Stimulated activated CD4-positive, alpha-beta T cell treated with anti-CD3 and anti-CD28 coated beads, TNF-alpha, amount 100 ng/mL, for 4 hours (primary cell): ENCODE results near the gene ELSPBP1.
"Not testable (repeated sequence)": the region's sequence is repeated elsewhere in the genome, so short reads cannot be mapped to it uniquely, and the experiment has no call there.

Experiments
- DNase-seq, 3 experiments: peaks; one replicate each; pipeline ENCODE4 v3.0.0-alpha.2; 2020; ENCODE audit warnings: low read depth in 3 of 3

The ELSPBP1 gene

DNA sequence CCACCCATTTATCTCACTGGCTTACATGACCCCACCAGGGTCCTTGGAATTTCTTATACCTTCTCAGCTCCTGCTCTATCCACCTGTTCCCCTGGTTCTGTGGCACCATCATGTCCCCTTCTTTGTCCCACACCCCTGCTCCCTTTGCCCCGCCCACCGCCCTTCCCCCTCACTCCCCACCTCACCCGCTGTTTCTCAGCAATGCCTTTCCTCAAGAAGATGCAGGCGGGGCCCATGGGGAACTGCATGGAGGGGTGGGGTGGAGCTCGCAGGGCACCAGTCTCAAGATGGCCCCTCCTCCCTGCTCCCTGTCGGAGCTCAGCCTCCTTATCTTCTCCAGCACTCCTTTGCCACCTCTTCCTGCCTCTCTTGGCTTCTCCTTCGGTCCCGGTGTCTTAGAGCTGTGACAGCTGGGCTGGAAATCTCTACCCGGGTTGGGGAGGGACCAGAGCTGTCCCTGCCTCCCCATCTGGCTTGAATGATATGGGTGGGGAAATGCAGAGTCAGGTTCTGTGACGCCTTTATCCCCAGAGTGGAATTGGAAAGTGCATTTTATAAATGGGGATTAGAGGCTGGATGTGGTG, 49.3 kb downstream of the ELSPBP1 start, which contains the start of gene CABP5:
TSS of gene CABP5 (minus strand) at position 405 of the 584 bp plus-strand sequence. CDS start at position 248, 157 bp downstream.
- DNase-seq: no peak

DNA sequence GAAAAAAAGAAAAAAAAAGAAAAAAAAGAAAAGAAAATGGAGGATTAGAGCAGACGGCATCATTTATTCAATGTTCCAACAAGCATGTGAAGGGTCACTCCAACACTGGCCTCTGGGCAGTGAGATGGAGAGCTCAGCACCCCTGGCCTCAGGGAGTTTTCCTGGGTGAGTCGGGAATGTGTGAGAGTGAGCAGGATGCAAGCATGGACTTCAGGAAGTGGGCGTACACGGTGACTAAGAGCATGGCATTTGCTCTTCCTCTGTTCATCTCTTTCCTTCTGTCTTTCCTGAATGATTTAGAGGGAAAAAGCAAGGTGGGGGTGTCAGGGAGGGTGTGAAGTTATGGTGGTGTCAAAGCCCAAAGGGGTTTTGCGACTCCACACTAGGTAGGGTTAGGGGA, 50.1 kb downstream of the ELSPBP1 start:
- DNase-seq: no peak

DNA sequence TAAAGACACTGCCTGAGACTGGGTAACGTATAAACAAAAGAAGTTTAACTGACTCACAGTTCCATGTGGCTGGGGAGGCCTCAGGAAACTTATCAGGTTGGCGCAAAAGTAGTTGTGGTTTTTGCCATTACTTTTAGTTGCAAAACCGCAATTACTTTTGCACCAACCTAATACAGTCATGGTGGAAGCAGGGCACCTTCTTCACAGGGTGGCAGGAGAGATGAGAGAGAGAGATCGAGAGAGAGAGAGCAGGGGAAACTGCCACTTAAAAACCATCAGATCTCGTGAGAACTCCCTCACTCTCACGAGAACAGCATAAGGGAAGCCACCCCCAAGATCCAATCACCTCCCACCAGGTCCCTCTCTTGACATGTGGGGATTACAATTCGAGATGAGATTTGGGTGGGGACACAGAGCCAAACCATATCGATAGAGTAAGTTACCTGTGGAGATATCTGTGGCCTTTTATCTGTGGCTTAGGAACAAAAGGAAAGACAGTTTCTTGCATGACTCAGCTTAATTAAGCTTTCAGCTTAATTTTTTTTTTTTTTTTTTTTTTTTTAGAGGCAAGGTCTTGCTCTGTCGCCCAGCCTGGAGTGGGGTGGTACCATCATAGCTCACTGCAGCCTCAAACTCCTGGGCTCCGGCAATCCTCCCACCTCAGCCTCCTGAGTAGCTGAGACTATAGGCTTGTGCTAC, 57.1 kb downstream of the ELSPBP1 start:
- DNase-seq: no peak

DNA sequence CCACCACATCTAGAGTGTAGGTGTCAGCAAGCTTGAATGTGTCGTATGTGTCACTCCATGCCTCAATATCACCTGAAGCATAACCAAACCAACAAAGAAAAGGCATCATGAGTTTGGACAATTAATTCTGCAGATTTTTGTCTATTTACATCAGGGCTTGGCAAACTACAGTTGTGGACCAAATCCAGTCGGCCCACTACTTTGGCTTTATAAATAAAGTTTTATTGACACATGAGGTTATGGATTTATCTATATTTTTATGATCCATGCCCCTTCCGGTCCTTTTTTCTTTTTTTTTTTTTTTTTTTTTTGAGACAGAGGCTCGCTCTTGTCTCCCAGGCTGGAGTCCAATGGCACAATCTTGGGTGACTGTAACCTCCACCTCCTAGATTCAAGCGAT, 58.6 kb downstream of the ELSPBP1 start:
- DNase-seq: no peak

DNA sequence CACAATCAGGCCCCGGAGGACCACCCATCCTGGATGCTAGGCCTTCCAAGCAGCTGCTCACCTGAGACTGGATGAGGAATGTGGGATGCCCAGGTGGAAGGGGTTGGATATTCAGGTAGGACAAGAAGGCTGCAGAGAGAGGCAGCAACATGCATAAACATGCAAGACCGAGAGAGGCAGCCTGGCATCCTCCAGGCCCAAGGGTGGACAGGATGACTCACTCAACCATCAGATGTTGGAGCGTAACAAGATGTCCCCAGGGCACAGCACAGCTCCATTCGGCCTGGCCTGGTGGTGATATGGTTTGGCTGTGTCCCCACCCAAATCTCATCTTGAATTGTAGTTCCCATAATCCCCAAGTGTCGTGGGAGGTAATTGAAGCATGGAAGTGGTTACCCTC, 59.4 kb downstream of the ELSPBP1 start:
- no peak for DNase-seq

DNA sequence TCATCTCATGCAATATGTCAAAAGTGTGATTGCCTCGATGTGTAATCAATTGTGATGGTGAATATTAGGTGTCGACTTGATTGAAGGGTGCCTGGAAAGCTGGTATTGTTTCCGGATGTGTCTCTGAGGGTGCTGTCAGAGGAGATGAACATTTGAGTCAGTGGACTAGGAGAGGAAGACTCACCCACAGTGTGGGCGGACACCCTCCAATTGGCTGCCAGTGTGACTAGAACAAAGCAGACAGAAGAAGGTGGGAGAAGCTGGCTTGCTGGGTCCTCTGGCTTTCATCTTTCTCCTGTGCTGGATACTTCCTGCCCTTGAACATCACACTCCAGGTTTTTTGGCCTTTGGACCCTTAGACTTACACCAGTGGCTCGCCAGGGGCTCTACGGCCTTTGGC, 64.9 kb downstream of the ELSPBP1 start:
- no peak for DNase-seq

DNA sequence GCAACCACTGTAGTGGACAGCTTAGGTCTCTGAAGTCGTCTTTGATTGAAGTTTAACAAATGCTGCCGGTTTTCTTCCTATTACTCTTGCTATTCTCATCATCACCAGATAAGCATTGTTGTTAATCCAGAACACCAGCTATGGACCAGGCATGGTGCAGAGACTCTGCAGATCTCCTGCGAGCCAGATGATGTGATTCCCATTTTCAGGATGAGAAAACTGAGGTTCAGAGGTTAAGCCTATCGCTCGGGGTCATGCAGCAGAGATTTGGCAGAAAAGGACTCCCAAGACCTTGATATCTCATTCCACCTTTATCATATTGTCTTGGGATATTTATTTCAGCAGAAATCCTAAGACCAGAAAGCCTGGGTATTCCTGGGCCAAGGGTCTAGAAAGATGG, 65.9 kb downstream of the ELSPBP1 start:
- no peak for DNase-seq

DNA sequence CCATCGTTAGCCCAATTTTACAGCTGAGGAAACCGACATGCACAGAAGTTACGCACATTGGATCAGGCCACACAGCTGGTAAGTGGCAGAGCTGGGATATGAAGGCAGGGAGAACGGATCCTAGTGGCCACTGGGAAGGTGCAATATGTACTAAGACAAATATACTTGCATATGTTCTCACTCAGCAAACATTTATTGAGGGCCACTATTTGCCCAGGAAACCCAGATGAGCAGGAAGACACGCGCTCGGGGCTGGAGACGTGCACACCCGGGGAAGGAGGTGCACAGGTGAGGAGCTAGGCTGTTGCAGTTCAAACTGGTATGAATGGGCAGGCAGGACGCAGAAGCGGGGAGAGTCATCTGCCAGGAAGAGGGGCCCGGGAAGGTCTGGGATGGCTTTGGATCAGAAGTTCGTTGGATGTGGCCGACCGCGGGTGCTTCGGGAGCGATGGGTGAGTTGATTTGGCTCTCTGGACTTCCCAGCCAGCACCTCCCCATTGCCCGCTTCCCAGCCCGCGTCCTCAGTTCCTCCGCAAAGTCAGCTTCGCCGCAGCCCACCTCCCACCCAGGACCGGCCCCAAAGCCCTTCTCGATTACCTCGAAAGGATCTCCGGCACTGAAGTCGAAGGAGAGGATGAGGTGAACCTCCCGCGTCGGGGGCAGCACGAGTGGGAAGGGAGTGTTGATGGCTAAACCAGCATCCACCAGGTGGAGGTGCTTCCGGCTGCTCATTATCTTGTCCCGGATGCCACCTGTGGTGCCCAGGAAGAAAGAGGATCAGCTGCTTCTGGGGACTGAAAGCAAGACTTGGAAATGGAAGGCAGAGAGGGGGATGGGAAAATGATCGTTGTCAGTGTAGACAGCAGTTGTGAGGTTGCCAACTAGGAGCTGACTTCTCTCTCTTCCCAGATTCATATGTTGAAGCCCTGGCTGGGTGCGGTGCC, 67.2 kb downstream of the ELSPBP1 start:
- no peak for DNase-seq

DNA sequence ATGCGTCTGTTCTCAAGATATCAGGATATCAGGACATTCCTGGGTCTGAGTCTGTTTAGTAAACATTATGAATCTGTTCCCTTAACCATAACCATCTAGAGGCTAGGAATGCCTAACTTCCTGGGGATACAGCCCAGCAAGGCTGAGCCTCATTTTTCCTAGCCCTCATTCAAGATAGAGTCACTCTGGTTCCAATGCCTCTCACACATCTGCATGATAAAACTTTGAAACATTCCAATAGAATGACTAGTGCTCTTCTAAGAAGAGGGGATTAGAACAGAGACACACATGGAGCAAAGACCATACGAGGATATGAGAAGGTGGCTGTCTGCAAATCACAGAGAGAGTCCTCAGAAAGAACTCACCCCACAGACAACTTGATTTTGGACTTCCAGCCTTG, 70.1 kb downstream of the ELSPBP1 start:
- DNase-seq: no peak

DNA sequence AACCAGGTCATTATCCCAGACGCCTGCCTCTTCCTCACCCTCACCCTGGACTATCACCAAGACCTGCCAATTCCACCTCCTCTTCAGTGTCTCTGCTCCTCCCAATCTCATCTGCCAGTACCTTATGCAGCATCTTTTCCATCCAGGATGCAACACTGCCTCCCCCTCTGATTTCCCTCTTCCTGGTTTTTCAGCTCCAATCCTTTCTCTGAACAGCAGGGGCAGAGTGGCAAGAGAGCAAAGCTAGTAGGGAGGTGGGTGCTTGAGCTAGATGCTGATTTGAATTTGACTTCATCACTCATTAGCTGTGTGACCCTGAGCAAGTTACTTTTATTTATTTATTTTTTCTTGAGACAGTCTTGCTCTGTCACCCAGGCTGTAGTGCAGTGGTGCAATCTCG, 75.0 kb downstream of the ELSPBP1 start:
- no peak for DNase-seq

DNA sequence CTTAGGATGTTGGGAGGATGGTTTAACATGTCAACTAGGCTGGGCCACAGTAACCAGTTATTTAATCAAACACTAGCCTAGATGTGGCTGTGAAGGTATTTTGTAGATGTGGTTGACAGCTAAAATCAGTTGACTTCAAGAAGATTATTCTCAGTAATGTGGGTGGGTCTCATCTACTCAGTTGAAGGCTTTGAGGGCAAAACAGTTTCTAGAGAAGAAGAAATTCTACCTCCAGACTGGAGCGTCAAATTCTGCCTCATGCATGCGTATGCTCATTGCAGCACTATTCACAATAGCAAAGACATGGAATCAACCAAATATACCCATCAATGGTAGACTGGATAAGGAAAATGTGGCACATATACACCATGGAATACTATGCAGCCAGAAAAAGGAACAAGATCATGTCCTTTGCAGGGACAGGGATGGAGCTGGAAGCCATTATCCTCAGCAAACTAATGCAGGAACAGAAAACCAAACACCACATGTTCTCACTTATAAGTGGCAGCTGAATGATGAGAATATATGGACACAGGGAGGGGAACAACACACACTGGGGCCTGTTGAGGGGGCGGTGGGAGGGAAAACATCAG, 75.8 kb downstream of the ELSPBP1 start:
- DNase-seq: not testable (repeated sequence)
